SK-N-MC (cell line): ENCODE measurements around the gene SLC39A12.

Experiments used
- DNase-seq: peaks from one replicate; pipeline ENCODE4 v3.0.0-alpha.2; 2011; ENCODE audit warnings: low read depth, low spot score
- H3K27ac ChIP-seq: fragments of 200-600 bp; sonication (generic); 2 replicates; pipeline ENCODE4 v1.5.1; 2016; ENCODE audit warnings: mixed run types
- H3K36me3 ChIP-seq: fragments of 200-600 bp; sonication (generic); 2 replicates; pipeline ENCODE4 v1.6.1; 2017; ENCODE audit warnings: antibody characterized with exemption, low read length, mixed read lengths; ENCODE audit not compliant: insufficient read depth
- H3K4me3 ChIP-seq: fragments of 200-600 bp; sonication (generic); 2 replicates; pipeline ENCODE4 v1.5.1; 2016
- H3K9ac ChIP-seq: fragments of 200-600 bp; sonication (generic); 2 replicates; pipeline ENCODE4 v1.8.0; 2017; ENCODE audit warnings: mixed run types, mixed read lengths; ENCODE audit not compliant: insufficient read length
- H3K9me3 ChIP-seq: fragments of 200-600 bp; sonication (generic); 2 replicates; pipeline ENCODE4 v1.6.1; 2017; ENCODE audit warnings: low read depth, mild to moderate bottlenecking, antibody characterized with exemption, low read length, moderate library complexity, mixed read lengths
- EZH2 ChIP-seq: fragments of 200-600 bp; sonication (generic); IDR thresholded peaks from one replicate; pipeline ENCODE4 v1.6.1; 2017; ENCODE audit warnings: antibody characterized with exemption
- FOXP2 ChIP-seq: optimal IDR thresholded peaks from 2 replicates; pipeline ENCODE3; 2011; ENCODE audit warnings: mild to moderate bottlenecking, moderate library complexity; ENCODE audit not compliant: insufficient read depth; ENCODE audit errors: extremely low read length, control extremely low read depth
- POLR2AphosphoS5 ChIP-seq: IDR thresholded peaks from 2 replicates; pipeline ENCODE4 v1.6.1; 2012; ENCODE audit warnings: mild to moderate bottlenecking, low read depth, low read length, borderline replicate concordance

The SLC39A12 gene

DNA sequence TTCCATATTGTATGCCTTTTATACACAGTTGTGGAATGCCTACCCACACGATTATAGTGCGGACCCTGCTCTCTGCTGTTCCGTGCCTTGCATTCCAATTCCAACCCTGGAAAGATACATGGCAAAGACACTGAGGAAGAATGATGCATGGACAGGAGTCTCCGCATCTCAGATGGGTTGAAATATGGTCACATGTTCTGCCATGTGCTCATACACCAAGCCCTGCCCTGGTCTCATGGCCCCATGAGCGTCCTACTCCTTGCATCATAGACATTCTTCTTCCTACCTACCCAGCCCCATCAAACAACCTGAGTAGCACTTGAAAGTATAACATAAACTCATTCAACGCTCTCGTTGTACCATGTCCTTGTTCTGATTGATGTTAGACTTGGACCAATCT is 6.3 kb downstream of the SLC39A12 start:
- TF ChIP-seq EZH2 (no peak), POLR2AphosphoS5 (no peak), FOXP2 (no peak)
- Histone ChIP-seq H3K36me3 (no peaks in the 10 kb centered on the region), H3K4me3 (no peak overlapping the region), H3K9ac (no peak overlapping the region), H3K9me3 (no peaks in the 10 kb centered on the region), H3K27ac (no peak overlapping the region)
- DNase-seq: no peak

DNA sequence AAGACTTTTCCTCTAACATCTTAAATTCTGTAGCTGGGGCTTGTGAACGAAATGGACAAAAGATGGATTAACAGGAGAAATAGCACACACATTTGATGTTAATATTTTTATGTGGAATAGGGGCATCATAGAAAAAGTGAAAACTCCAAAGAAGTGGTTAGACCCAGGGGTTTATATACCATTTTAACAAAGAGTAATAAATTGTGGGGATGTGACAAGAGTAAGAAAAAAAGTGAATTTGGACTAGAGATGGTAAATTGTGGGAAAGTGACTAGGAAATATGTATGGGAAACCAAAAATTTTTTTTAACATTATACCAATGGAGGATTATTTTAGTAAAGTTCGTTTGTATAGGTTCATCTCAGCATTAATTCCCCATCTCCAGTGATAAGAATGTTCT is 8.2 kb downstream of the SLC39A12 start:
- no peak for DNase-seq
- Histone ChIP-seq H3K9me3 (no peaks in the 10 kb centered on the region), H3K4me3 (no peak overlapping the region), H3K27ac (no peak overlapping the region), H3K36me3 (no peaks in the 10 kb centered on the region), H3K9ac (no peak overlapping the region)
- TF ChIP-seq FOXP2 (no peak), POLR2AphosphoS5 (no peak), EZH2 (no peak)

DNA sequence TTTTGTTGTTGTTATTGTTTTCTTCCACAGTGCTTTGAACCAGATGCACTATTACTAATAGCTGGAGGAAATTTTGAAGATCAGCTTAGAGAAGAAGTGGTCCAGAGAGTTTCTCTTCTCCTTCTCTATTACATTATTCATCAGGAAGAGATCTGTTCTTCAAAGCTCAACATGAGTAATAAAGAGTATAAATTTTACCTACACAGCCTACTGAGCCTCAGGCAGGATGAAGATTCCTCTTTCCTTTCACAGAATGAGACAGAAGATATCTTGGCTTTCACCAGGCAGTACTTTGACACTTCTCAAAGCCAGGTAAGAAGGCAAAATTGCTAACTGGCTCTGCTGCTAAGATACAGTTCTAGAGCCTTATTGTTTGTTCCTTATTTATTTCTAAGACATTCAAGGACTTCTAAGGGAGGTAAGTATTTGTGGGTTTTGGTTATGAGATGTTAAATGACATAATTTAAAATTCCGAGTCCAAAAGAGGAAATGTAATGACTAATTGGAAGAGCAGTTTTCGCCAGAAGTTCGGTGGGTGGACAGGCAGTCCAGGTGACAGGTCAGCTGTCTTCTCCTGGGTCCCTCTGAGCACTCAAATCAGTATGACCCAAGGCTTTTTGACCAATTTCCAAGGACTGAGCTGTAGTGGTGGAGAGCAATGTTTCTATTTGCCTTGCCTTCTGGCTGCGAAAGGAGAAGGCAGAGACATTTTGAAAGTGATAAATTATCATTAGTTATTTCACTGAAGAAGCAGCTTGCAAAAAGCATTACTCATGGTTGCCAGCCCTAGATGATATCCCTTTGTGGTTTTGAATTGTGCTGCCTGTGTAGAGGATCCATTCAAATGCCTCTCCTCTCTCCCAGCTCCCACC is 10.1 kb downstream of the SLC39A12 start:
- TF ChIP-seq FOXP2 (no peak), POLR2AphosphoS5 (no peak), EZH2 (no peak)
- no peak overlapping the region for H3K27ac ChIP-seq
- no peak overlapping the region for H3K9ac ChIP-seq
- no peak overlapping the region for H3K4me3 ChIP-seq
- H3K9me3 ChIP-seq: no peaks in the 10 kb centered on the region
- DNase-seq: no peak
- no peaks in the 10 kb centered on the region for H3K36me3 ChIP-seq

DNA sequence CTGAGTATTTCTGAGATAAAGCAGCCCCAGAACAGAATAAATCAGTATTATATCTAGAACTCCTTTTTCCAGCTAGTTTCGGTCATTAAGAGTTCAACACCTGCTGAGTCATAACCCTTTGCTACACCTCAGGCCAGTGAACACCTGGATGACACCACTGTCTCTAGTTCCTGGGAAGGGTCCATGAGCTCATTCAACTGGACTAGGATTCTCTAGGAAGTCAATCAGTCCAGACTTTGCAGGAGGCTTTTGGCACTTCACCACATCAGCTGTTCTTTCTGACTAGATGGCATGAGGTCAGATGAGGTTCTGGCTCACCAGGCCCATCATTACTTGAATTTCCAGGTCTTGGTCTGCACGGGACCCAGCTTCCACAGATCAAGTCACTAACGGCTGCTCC is 11.7 kb downstream of the SLC39A12 start:
- Histone ChIP-seq H3K9ac (no peak overlapping the region), H3K27ac (no peak overlapping the region), H3K4me3 (no peak overlapping the region), H3K9me3 (no peaks in the 10 kb centered on the region), H3K36me3 (no peaks in the 10 kb centered on the region)
- no peak for TF ChIP-seq FOXP2
- no peak for TF ChIP-seq POLR2AphosphoS5
- TF ChIP-seq EZH2: no peak
- DNase-seq: no peak

DNA sequence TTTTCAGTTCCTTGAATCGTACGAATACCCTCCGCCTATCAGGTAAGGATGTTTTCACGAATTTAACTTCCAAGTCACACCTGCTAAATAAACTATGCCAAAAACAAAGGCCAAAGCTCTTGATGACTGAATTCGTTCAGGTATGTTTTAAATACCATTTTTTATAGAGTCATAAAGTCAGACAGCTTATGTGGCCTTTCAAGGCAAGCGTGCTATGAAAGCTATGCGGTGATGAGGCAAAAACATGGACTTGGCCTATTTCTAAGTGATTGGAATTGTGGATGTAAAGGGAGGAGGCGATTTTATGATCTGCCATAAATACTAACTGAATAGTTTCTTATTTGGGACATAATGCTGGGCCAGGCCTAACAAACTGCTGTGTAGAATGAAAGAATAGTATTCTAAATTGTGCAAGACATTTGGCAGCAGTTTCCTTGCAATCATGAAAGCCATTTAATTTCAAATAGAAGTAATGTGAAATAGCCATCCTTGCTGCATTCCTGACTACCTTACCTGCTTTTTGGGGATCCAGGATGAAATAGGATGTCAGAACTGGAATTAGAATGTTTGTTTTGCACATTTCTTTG is 14.0 kb downstream of the SLC39A12 start:
- Histone ChIP-seq H3K9ac (no peak overlapping the region), H3K4me3 (no peak overlapping the region), H3K27ac (no peak overlapping the region), H3K9me3 (no peaks in the 10 kb centered on the region), H3K36me3 (no peaks in the 10 kb centered on the region)
- DNase-seq: no peak
- TF ChIP-seq EZH2: no peak
- no peak for TF ChIP-seq FOXP2
- TF ChIP-seq POLR2AphosphoS5: no peak

DNA sequence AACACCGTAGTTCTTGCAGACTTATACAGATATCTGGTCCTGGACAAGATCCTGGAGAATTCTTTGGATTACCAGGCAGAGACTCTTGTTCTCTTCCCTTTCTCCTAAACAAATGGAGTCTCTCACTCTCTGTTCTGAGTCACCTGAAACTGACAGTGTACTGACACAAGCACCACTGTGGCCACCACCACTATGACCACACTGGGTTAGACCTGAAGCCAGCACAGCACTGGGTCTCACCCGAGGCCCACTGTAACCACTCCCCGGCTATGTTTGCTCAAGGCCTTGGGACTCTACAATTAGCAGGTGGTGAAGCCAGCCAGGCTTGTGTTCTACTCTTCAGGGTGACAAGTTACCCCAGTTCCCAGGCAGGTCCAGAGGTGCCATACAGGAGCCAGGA is 22.8 kb downstream of the SLC39A12 start:
- no peak for TF ChIP-seq FOXP2
- TF ChIP-seq POLR2AphosphoS5: no peak
- no peak for TF ChIP-seq EZH2
- Histone ChIP-seq H3K9ac (no peak overlapping the region), H3K9me3 (no peaks in the 10 kb centered on the region), H3K27ac (no peak overlapping the region), H3K36me3 (no peaks in the 10 kb centered on the region), H3K4me3 (no peak overlapping the region)
- DNase-seq: no peak

DNA sequence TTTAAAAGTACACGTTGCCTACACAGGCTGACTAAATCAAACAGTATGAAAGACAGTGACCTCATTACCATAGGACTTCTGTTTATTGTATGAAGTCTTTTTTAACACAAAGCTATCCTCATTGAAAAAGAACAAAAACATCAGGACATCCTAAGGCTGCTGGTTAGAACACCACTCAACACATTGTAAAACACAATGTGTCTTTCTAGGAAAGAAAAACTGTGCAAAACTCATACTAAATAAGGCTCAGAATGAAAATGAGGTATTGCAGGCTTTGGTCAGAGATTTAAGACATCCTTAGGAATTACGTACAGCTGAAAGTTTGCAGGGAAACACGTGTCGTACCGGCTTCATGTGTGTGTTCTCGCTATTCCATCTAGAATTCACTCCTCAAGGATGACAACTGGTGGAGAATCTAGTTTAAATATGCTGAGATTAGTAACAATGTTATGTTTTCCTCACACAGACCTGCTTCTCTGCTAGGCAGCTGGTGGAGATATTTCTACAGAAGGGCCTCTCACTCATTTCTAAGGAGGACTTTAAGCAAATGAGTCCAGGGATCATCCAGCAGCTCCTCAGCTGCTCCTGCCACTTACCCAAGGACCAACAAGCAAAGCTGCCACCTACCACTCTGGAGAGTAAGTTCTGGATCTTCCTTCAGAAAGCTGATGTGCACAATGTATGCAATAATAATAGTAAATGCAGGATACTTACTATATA is 29.3 kb downstream of the SLC39A12 start:
- TF ChIP-seq FOXP2 (no peak), POLR2AphosphoS5 (no peak)
- Histone ChIP-seq H3K4me3 (no peak overlapping the region), H3K36me3 (no peaks in the 10 kb centered on the region), H3K9me3 (no peaks in the 10 kb centered on the region), H3K27ac (no peak overlapping the region), H3K9ac (no peak overlapping the region)
- no peak for DNase-seq

DNA sequence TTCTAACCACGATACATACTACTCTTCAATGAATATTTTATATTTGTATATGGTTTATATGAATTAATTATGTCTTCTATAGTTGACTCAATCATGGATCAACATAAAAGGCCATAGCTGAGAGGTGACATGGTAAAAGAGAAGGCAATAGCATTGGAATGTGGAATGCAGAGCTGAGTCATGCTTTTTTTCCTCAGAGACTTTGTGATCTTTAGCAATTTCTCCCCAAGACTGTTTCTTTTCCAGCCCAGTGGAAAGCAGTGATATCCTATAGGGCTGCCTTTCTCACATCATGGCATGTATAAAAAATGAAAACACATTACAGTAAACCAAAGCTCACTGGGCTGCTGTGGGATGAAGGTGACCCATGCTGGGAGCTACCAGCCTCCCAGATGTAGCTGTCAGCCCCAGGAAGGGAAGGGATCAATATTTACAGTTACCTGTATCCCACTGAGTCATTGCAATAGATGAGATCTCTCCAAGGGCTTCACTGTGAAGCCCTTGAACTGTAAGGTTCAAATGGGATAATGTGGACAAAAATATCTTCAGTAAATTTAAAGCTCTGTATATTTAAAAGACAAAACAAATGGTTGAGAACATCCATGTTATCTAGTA is 30.2 kb downstream of the SLC39A12 start:
- Histone ChIP-seq H3K4me3 (no peak overlapping the region), H3K9me3 (no peaks in the 10 kb centered on the region), H3K9ac (no peak overlapping the region), H3K36me3 (no peaks in the 10 kb centered on the region), H3K27ac (no peak overlapping the region)
- no peak for DNase-seq
- no peak for TF ChIP-seq EZH2
- TF ChIP-seq POLR2AphosphoS5: no peak
- no peak for TF ChIP-seq FOXP2
